NCI-H748 (cell line): ENCODE results near the gene FGD5.
A peak's percentile ranks its signal among the peaks of the same experiment; 100 is the strongest.
"Not testable (repeated sequence)": the region's sequence is repeated elsewhere in the genome, so short reads cannot be mapped to it uniquely, and the experiment has no call there.

Experiments
- DNase-seq: peaks from one replicate; lab custom pipeline; 2025; ENCODE audit not compliant: unreplicated experiment; lab: John Stamatoyannopoulos, UW

The FGD5 gene

DNA sequence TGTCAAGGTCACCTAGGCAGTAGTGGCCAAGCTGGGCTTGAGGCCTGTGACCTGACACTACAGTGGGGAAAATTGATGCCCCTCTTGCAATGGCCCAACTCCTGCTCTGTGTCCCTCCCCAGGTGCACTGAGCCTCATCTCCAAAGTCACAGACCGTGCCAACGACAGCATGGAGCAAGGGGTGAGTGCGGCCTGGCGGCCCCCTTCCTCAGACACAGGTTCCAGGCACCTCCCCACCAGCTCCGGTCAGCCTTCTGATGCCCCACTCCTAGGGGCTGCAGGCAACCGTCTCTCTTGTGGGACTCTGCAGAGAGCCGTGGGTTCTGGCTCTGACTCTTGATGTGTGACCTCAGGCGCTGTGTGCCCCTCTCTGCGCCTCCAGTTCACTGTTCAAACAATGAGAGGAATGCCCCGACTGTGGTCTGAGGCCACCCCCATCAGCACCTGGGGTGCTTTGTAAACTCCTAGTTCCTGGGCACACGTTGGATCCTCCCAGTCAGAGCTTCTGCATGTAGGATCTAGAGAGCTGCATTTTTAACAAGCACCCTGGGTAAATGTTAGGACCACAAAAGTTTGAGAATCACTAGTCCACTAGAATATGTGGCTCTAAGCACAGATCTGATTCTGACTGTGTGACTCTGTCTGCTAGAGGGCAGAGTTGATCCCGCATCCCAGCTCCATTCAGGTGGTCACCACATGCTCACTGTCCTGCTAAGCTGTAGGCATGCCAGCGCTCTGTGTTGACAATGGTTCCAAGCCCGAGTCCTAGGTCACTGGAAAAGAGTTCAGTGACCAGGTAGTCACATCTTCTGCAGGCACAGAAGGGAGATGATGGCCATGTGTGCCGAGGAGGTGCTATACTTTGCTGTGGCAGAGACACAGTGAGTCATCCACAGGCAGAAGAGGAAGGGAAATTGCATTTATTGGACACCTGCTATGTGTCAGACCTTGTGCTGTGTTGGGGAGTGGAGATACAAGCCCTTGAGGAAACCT is 82.4 kb downstream of the FGD5 start:
- no peak for DNase-seq

GRCh38 chr3:14902719-14903118 is 84.0 kb downstream of the FGD5 start:
- DNase-seq, result no peak

GRCh38 chr3:14903501-14903900 is 84.7 kb downstream of the FGD5 start:
- not testable (repeated sequence) for DNase-seq

GRCh38 chr3:14905055-14905657 is 86.4 kb downstream of the FGD5 start:
- no peak for DNase-seq

DNA sequence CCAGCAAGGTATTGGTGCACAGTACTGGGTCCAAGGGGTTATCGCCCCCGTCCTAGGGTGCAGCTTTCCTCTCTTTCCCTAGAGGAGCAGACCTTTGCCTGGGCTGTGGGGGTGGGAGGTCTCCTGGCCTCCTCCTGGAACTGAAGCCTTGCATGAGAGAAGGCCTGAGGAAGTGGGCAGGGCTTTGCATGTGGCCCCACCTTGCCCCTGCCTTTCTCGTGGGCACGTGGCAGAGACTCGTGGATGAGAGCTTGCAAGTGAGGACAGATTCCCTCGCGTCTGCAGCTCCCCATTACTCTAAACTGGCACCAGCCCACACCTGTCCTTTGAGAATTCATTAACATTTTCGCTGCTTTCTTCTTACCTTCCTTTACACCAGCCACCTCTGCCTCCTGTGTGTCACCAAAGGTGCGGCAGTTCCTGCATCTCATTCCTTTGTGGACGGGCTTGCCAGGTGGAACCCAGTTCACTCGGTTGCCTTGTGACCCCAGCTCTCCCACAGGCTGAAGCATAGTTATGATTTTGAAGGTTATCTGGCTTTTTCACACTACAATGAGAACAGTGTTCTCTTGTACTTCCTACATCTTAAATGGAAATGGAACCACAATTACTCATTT is 87.7 kb downstream of the FGD5 start:
- no peak for DNase-seq

DNA sequence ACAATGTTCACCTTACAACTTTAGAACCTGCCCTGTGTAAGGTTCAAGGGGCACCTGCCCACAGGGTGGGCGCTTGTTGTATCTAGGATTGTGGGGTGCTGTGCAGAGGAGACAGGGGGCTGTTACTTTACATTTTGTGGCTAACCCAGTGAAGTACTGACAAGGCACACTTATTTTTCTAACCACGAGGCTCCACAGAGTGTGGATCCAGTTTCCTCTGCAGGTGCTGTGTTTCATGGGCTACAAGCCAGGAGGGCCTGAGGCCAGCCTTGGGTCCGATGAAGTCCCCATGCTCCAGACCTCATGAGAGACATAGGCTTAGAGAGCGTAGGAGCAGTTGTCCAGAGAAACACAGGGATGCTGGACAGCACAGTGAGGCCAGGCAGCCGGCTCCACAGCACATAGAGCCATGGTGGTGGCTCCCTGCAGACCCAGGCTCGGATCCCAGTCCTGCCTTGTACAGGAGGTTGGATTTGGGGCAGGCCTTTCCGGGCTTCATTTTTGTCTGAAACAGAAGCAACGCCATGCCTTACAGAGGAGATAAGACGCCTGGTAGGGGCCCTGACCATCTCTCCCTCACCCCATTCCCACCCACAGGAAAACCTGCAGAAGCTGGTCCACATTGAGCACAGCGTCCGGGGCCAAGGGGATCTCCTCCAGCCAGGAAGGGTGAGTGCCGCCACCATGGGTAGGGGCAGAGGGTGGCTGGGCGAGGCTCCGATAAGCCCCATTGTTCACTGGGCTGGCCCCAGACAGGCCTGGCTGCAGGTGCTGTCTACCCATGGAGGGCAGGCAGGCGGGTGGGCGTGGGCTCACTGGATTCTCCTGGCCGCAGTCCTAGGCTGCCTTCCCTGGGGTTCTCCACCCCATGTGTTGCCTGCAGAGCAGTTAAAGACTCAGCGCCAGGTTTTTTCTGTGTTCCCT is 88.5 kb downstream of the FGD5 start:
- peak; percentile 15 for DNase-seq

GRCh38 chr3:14909250-14909649 is 90.5 kb downstream of the FGD5 start:
- DNase-seq, result no peak

GRCh38 chr3:14911651-14912050 is 92.9 kb downstream of the FGD5 start:
- no peak for DNase-seq

- DNase-seq, result no peak
Measured at GRCh38 chr3:14913071-14913925, 94.5 kb downstream of the FGD5 start.

DNA sequence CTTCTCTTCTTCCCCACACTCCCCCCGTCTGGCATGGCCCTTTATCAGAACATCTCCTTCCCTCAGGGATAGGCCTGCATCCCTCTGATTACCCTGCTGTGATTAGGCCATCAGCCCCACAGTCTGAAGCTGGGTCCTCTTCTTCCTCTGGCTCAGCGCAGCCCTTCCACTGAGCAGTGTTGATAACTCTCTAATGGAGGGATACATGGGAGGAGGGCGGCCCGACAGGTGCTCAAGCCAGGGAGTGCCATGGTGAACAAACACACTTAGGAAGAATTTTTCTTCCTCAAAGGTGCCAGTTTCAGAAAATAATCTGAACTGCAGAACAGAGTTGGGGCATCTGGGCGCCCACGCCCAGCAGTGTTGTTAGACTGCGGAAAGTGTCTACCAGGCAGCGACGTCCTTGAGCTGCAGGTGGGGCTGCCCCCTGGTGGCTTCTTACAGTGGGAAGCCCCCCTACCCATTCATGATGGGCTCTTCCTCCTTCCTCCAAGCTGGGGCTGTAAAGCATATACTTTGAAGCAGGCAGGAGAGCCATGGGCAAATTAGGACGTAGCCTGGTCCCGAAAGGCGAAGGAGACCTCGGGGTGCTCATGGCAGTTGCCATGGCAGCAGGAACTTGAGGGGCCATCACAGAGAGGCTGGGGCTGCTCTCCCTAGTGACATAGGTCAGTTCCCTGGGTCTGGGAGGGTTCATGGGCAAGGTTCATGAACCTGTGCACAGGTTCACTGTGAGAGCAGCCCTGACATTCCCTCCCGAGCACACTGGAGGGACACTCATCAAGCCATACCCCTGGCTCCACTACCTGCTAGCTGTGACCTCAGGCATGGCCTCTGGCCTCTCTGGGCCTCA is 95.4 kb downstream of the FGD5 start:
- DNase-seq, result no peak

DNA sequence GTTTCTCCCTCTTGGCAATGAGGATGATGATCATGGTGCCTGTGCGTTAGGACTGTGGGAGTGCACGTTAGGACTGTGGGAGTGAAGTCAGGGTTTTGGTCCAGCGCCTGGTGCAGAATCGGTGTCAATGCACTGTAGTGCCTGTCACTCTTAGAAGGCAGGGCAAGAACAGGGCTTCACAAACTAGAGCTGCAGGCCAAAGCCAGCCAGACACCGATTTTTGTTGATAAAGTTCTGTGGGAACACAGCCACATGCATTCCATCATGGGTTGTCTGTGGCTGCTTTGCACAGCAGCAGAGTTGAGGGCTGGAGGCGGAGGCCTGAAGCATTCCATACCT is 96.0 kb downstream of the FGD5 start:
- no peak for DNase-seq

DNA sequence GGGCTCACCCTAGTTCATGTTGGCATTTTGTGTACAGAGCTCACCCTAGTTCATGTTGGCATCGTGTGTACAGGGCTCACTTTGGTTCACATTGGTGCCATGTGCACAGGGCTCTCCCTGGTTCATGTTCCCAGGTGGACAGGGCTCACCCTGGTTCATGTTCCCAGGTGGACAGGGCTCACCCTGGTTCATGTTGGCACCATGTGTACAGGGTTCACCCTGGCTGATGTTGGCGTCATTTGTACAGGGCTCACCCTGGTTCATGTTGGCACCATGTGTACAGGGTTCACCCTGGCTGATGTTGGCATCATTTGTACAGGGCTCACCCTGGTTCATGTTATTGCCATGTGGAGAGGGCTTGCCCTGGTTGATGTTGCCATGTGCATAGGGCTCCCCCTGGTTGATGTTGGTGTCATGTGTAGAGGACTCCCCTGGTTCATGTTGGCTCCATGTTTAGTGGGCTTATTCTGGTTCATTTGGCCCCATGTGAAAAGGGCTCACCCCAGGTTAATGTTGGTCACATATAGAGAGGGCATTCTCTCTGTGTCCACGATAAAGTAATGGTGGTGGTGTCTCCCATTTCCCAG is 97.0 kb downstream of the FGD5 start:
- peak; percentile 1 for DNase-seq

DNA sequence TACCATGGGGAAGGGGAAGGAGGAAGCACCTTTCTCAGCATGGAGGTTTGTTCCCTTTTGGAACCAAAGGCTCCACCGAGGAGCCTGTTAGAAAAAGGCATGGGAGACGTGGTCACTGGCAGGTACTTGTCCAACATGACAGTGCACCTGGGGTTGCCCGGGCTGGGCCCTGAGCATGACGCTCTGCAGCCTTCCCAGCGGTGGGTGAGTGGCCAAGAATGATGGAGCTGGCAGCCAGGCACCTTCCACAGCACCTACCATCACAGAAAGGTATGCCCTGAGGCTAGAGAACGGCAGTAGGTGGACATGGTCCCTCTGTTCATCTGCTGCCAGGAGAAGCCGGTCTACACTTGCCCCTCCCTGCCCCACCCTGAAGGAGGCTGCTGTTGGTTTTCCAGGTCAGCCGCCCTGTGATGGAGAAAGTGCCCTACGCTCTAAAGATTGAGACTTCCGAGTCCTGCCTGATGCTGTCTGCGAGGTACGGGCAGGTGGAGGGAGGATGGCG is 99.6 kb downstream of the FGD5 start:
- no peak for DNase-seq

- DNase-seq, result no peak
Measured at GRCh38 chr3:14920536-14920935, 101.8 kb downstream of the FGD5 start.

DNA sequence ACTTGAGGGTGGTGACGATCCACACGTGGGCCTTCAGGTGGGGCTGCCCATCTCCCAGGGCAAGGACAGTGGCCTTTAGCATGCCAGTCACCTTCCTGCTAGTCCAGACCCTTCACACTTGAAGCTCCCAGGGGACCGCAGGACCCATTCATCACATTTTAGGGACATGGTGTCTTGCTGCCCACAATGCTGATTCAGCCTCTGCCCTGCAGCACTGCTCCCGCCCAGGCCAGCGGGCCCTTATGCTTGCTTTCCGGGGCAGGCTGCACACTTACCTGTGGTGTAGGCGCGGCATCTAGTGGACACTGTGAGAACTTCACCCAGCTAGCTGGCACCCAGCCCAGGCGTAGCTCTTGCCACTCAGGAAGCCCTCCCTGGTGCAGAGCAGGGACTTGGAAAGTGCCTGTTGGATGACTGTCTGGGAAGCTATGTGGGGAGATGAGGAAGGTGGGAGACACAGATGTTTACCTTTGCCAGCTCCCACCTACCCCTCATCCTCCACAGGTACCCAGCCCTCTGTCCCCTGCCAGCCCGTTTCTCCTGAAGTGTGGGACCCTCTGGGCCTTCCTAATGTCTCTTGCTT is 102.4 kb downstream of the FGD5 start:
- DNase-seq, result peak; percentile 64

DNA sequence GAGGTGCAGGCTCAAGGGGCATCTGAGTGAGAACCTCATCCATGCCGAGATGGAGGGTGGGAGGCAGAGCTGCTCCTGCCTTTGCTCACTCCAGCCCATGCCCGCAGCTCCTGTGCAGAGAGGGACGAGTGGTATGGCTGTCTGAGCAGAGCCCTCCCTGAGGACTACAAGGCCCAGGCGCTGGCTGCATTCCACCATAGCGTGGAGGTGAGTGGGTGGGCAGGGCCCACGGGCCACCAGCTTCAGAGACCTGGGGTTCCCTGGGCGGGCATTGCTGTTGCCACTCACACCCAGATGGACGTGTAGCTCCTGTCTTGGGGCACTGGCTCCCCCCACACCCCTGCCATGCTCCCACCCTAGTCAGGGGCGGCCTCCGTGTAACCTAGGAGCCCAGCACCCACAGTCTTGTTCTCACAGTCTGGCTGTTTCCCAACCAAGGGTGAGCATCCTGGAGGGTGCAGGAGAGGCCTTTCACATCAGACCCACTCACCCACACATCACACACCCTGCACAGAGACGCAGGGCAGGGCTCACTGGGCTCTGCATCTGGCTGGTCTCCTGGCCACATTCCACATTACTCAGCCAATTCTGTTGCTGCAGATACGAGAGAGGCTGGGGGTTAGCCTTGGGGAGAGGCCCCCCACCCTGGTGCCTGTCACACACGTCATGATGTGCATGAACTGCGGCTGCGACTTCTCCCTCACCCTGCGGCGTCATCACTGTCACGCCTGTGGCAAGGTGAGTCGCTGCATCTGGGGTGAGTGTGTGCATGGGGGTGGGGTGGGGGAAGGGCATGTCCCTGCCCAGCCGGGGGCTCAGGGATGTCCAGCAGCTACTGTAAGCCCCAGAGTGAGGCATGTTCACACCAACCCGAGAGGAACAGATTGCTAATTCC is 103.3 kb downstream of the FGD5 start:
- no peak for DNase-seq

- DNase-seq, result no peak
Measured at GRCh38 chr3:14922863-14923262, 104.1 kb downstream of the FGD5 start.
